Prostate gland (tissue), 2 donors: ENCODE measurements around the gene HECW1. TPM values are rescaled to one million over a fixed set of nuclear protein-coding genes. Genes with fewer than 3 reads are reported as not detected.

Experiments
- DNase-seq: peaks from one replicate; pipeline ENCODE4 v3.0.0-alpha.2; 2019; ENCODE audit warnings: low spot score
- H3K27ac ChIP-seq, 2 donors: fragments of 200-600 bp; sonication (generic); 2 replicates each; pipeline ENCODE4 v1.5.1; 2017 to 2019
- H3K27me3 ChIP-seq: fragments of 200-600 bp; sonication (generic); replicated peaks from 2 replicates; pipeline ENCODE4 v1.5.1; 2019; ENCODE audit not compliant: insufficient read depth
- H3K36me3 ChIP-seq, 2 donors: fragments of 200-600 bp; sonication (generic); 1 replicate in 1 of 2; 2 replicates in 1 of 2; pipeline versions ENCODE4 v1.5.1 to v1.8.1; 2017 to 2019
- H3K4me1 ChIP-seq: fragments of 200-600 bp; sonication (generic); replicated peaks from 2 replicates; pipeline ENCODE4 v1.5.1; 2019
- H3K4me3 ChIP-seq, 2 donors: fragments of 200-600 bp; sonication (generic); 2 replicates each; pipeline ENCODE4 v1.5.1; 2017 to 2019
- H3K9me3 ChIP-seq: fragments of 200-600 bp; sonication (generic); 2 replicates; pipeline ENCODE4 v1.5.1; 2017
- POLR2A ChIP-seq: fragments of 450-650 bp; IDR thresholded peaks from one replicate; pipeline ENCODE4 v1.6.1; 2016; ENCODE audit warnings: antibody characterized with exemption, mild to moderate bottlenecking
- POLR2AphosphoS5 ChIP-seq: sonication (generic); formaldehyde crosslinking; IDR thresholded peaks from one replicate; pipeline ENCODE4 v1.6.1; 2017; ENCODE audit warnings: antibody characterized with exemption
- WGBS: methylation state at CpG from one replicate; pipeline ENCODE4 v1.1.5; 2018; 5-methylcytosine and 5-hydroxymethylcytosine counted together
- intact Hi-C: fragments of 100-400 bp; cut with DNase I; formaldehyde crosslinking; loops from one replicate; pipeline ENCODE4 v1.14.2; 2022
- total RNA-seq, 2 donors: library from RNA; depleted of rRNA; stranded (reverse); fragments of >200 nt; gene quantifications; one replicate each; pipeline ENCODE4 v1.1.0, GENCODE V29; 2016
- TF ChIP-seq, protein P1 (sequence below), 4 experiments: fragments of 200-600 bp in 2 of 4; fragments of 450-650 bp in 2 of 4; sonication (generic) in 2 of 4; IDR thresholded peaks; 1 replicate in 3 of 4; 2 replicates in 1 of 4; pipeline ENCODE4 v1.5.1; 2016 to 2019; ENCODE audit warnings: antibody characterized with exemption in 4 of 4, mild to moderate bottlenecking in 2 of 4, moderate library complexity in 2 of 4

Gene HECW1
- total RNA-seq, 2 donors from 2014 or later: 1.4 to 10.3 TPM

DNA sequence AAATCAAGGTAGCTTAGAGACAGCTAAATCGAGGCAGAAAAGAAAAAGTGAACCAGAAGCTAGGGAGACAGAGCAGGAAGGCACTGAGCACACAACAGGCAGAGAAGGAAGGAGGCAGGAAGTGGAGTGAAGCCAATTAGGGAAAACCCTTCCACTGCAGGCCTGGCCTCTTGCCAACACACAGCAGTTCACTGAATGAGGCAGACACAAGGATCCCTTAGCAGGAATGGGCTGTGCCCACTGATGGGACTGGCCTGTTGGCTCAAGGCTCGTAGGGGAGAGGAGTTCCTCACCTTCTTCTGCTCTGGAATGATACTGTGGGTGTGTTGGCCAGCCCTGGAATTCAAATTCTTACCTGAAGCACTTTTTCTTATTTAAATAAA lies 250.2 kb downstream of the HECW1 start:
- no peaks in the 10 kb centered on the region for H3K27me3 ChIP-seq
- H3K27ac ChIP-seq: no peak overlapping the region
- no peak for DNase-seq
- TF ChIP-seq, protein P1, sequence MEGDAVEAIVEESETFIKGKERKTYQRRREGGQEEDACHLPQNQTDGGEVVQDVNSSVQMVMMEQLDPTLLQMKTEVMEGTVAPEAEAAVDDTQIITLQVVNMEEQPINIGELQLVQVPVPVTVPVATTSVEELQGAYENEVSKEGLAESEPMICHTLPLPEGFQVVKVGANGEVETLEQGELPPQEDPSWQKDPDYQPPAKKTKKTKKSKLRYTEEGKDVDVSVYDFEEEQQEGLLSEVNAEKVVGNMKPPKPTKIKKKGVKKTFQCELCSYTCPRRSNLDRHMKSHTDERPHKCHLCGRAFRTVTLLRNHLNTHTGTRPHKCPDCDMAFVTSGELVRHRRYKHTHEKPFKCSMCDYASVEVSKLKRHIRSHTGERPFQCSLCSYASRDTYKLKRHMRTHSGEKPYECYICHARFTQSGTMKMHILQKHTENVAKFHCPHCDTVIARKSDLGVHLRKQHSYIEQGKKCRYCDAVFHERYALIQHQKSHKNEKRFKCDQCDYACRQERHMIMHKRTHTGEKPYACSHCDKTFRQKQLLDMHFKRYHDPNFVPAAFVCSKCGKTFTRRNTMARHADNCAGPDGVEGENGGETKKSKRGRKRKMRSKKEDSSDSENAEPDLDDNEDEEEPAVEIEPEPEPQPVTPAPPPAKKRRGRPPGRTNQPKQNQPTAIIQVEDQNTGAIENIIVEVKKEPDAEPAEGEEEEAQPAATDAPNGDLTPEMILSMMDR (IDR thresholded peaks at IDR 0.05): no peak
- TF ChIP-seq POLR2AphosphoS5: no peak
- TF ChIP-seq POLR2A: no peak
- no peak overlapping the region for H3K4me3 ChIP-seq
- WGBS: 64% methylated on average over 2 of the region's 2 CpGs
- H3K9me3 ChIP-seq: no peaks in the 10 kb centered on the region
- H3K36me3 ChIP-seq: no peaks in the 10 kb centered on the region
- H3K4me1 ChIP-seq: no peaks in the 10 kb centered on the region
- intact Hi-C loops: no loop called here

DNA sequence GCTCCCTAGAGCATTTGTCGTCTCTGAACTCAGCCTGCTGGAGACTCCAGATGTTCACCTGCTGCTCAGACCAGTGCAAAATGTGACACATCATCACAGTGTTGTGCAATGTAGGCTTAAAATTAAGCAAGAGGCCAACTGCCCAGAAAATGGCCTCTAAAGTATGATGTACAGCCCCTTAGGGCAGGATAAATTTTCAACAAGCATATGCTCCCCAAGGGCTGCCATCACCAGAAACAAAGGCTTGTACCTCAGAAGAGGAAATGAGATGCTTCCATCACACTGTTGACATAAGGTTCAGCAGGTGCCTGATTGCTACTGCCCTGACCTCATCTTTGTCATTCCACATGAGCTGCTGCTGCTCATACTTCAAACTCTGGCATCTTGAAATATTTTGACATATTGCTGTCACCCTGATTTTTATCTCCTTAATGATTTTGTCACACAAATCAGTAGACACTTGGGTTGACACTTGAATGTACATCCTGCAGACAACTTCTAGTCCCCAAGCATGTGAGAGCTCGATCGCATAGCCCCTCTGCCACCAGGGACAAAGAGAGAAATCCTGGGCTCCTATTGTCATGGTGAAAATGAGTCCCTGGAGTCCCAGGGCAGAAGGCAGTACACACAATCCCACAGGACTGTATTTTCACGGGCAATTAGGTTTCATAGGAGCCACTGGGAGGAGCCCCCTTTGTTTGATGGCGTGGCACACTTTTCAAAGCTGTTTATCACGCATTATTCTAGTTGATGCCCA lies 250.8 kb downstream of the HECW1 start:
- H3K36me3 ChIP-seq: no peaks in the 10 kb centered on the region
- no peaks in the 10 kb centered on the region for H3K4me1 ChIP-seq
- no peaks in the 10 kb centered on the region for H3K9me3 ChIP-seq
- WGBS: 70% methylated on average over 6 of the region's 6 CpGs
- no peak for DNase-seq
- no peak overlapping the region for H3K4me3 ChIP-seq
- no peak overlapping the region for H3K27ac ChIP-seq
- H3K27me3 ChIP-seq: no peaks in the 10 kb centered on the region
- TF ChIP-seq, protein P1 (IDR thresholded peaks at IDR 0.05): no peak
- TF ChIP-seq POLR2AphosphoS5 (no peak), POLR2A (no peak)
- intact Hi-C loops: no loop called here

DNA sequence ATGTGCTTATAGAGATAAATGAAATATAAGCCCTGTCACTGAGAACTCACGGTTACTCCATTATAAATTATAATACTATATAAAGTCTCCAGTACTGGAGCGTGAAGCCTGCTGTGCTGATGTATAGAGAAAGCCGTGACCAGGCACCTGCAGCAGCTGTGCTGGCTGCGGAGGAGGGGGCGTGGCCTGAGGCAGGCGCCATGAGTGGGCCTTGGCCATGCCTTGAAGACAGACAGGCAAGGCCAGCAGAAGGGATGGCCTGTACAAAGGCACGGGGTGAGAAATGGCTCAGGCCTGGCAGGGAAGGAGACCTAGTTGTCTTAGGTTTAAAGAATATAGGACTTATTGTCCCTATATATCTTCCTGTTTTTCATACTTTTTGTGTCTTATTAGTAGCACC lies 251.9 kb downstream of the HECW1 start:
- Histone ChIP-seq H3K36me3 (no peaks in the 10 kb centered on the region), H3K27me3 (no peaks in the 10 kb centered on the region), H3K4me3 (no peak overlapping the region), H3K4me1 (no peaks in the 10 kb centered on the region), H3K27ac (no peak overlapping the region), H3K9me3 (no peaks in the 10 kb centered on the region)
- no peak for DNase-seq
- TF ChIP-seq POLR2AphosphoS5 (no peak), POLR2A (no peak)
- TF ChIP-seq, protein P1 (IDR thresholded peaks at IDR 0.05): no peak
- 89% methylated on average over 7 of the region's 7 CpGs for WGBS
- intact Hi-C loops: no loop called here

DNA sequence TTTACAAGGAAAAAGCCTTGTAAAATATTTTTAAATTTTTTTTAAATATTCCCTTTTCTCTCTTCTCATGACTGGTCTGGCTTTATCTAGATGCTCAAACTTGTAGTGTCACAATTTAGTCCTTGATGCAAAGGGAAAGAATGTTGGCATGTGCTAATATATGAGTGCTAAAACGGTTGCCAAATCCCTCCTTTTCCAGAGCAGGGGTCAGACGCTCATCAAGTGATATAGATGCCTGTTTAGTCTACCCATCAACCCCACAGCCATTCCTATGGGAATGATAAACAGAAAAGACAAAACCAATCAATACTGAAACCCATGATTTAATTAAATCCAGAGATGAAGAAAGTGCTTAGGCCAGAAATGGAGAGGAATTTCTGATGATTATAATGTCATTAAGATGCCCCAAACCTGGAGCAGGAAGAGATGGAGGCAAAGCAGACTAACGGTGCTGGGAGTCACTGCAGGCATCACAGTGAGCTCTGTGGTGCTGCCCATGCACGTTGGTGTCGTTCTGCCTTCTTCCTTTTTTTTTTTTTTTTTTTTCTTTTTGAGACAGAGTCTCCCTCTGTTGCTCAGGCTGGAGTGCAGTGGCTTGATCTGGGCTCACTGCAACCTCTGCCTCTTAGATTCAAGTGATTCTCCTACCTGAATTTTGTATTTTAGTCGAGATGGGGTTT lies 260.4 kb downstream of the HECW1 start:
- 32% methylated on average over 6 of the region's 6 CpGs for WGBS
- Histone ChIP-seq H3K9me3 (no peaks in the 10 kb centered on the region), H3K4me3 (no peak overlapping the region), H3K36me3 (no peaks in the 10 kb centered on the region), H3K4me1 (no peaks in the 10 kb centered on the region), H3K27me3 (no peaks in the 10 kb centered on the region), H3K27ac (no peak overlapping the region)
- intact Hi-C loops: no loop called here
- no peak for TF ChIP-seq POLR2AphosphoS5
- no peak for TF ChIP-seq POLR2A
- DNase-seq: no peak

DNA sequence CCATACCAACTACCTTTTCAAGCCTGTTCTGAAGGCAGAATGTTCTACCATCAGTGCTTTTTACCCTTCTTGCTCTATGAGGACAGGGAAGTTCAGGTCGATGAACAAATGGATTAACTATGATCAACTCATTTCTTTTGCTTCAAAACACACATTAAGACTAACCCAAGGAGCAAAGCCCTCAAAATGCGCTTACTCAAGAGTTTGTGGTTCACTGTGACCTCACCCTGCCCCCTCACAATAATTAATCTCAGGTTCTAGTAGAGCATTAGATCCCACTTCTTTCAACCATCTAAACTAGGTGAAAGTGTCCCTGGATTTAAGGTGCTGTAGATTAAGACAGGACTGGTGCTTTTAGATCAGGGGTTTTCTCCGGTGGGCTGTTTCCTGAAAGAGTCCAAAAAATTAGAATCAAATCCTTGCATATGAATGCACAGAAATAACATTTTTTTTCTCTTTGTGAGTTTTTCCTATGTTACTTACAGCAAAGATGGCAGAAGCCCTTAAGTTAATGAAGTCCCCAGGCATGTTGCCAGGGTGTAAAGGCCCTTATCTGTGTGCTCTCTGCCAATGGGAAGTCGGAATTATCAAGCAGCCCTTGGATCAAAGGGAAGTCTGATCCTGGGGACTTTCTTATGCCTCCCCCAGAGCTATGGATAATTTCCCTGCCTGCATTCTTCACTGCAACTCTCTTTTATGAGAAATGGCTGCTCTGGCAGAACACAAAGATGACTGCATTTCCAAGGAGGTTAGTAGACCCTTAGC lies 264.9 kb downstream of the HECW1 start:
- intact Hi-C loops: no loop called here
- no peak overlapping the region for H3K4me3 ChIP-seq
- H3K27ac ChIP-seq: no peak overlapping the region
- TF ChIP-seq, protein P1 (IDR thresholded peaks at IDR 0.05): no peak
- TF ChIP-seq POLR2AphosphoS5: no peak
- TF ChIP-seq POLR2A: no peak
- no peak for DNase-seq
- no peaks in the 10 kb centered on the region for H3K36me3 ChIP-seq
- no peaks in the 10 kb centered on the region for H3K27me3 ChIP-seq
- H3K4me1 ChIP-seq: no peaks in the 10 kb centered on the region
- H3K9me3 ChIP-seq: no peaks in the 10 kb centered on the region
- WGBS: 78% methylated on average over 4 of the region's 4 CpGs
